CD4-positive, alpha-beta T cell treated with Interleukin-4 for 1 hour (primary cell): ENCODE results near the gene TJAP1.

Source experiments
- DNase-seq, 2 donors: peaks; one replicate each; pipeline ENCODE4 v3.0.0-alpha.2; 2020 to 2022

TJAP1 gene

GRCh38 chr6:43477235-43478007, at the start of gene TJAP1:
Gene TJAP1, plus strand, starts transcription at chr6:43477570. Its CDS starts 21,432 bp downstream, at chr6:43499002.
- DNase-seq = peak; percentile 95 to 96

- no peak for DNase-seq
Measured at GRCh38 chr6:43428112-43428570, 49.2 kb upstream of the TJAP1 start.

- no peak for DNase-seq
Measured at GRCh38 chr6:43428874-43429273, 48.5 kb upstream of the TJAP1 start.

GRCh38 chr6:43432009-43432945, 45.1 kb upstream of the TJAP1 start:
- no peak for DNase-seq

- no peak for DNase-seq
Measured at GRCh38 chr6:43433148-43433547, 44.2 kb upstream of the TJAP1 start.

- DNase-seq = no peak
Measured at GRCh38 chr6:43434001-43434840, 43.1 kb upstream of the TJAP1 start.

- DNase-seq = no peak
Measured at GRCh38 chr6:43434943-43435342, 42.4 kb upstream of the TJAP1 start.

GRCh38 chr6:43435682-43436437, 41.5 kb upstream of the TJAP1 start:
- no peak for DNase-seq

GRCh38 chr6:43436577-43437282, 40.6 kb upstream of the TJAP1 start:
- no peak for DNase-seq

GRCh38 chr6:43437700-43438099, 39.7 kb upstream of the TJAP1 start:
- no peak for DNase-seq

GRCh38 chr6:43442935-43443334, 34.4 kb upstream of the TJAP1 start:
- DNase-seq = no peak

- no peak for DNase-seq
Measured at GRCh38 chr6:43444036-43444435, 33.3 kb upstream of the TJAP1 start.

GRCh38 chr6:43444582-43444981, 32.8 kb upstream of the TJAP1 start:
- no peak for DNase-seq

- DNase-seq = no peak
Measured at GRCh38 chr6:43445576-43445975, 31.8 kb upstream of the TJAP1 start.

- no peak for DNase-seq
Measured at GRCh38 chr6:43447604-43448003, 29.8 kb upstream of the TJAP1 start.

- no peak for DNase-seq
Measured at GRCh38 chr6:43448916-43449315, 28.5 kb upstream of the TJAP1 start.

- DNase-seq = no peak
Measured at GRCh38 chr6:43450699-43451131, 26.7 kb upstream of the TJAP1 start.

- no peak for DNase-seq
Measured at GRCh38 chr6:43451348-43451747, 26.0 kb upstream of the TJAP1 start.

GRCh38 chr6:43451939-43452338, 25.4 kb upstream of the TJAP1 start:
- DNase-seq = no peak

GRCh38 chr6:43452896-43453295, 24.5 kb upstream of the TJAP1 start:
- DNase-seq = no peak

- no peak for DNase-seq
Measured at GRCh38 chr6:43453831-43454230, 23.5 kb upstream of the TJAP1 start.
